IMR-90 (cell line): ENCODE results near the gene WLS. TPM values are rescaled to one million over a fixed set of nuclear protein-coding genes. Genes with fewer than 3 reads are reported as not detected.
"Not testable (repeated sequence)": the region's sequence is repeated elsewhere in the genome, so short reads cannot be mapped to it uniquely, and the experiment has no call there.

Experiments used
- ATAC-seq: fragments of 200-7000 bp; cut with Tn5 transposase; 2 replicates; pipeline ENCODE4 v1.9.1; 2020; ENCODE audit warnings: low read depth, mild to moderate bottlenecking, moderate library complexity
- BruUV-seq: library from RNA; stranded (reverse); fragments of 400-500 nt; replicated peaks from 2 replicates; lab custom pipeline; 2021; lab: Mats Ljungman, UMichigan
- CTCF ChIA-PET: fragments of 300-600 bp; formaldehyde crosslinking; extraction: SDS; loops from one replicate; lab custom pipeline; 2021; ENCODE audit warnings: antibody characterized with exemption; lab: Yijun Ruan, JAX
- POLR2A ChIA-PET: fragments of 300-600 bp; sonication (Branson Sonifier 250); formaldehyde crosslinking; loops from one replicate; lab custom pipeline; 2022; ENCODE audit warnings: antibody characterized with exemption; ENCODE audit not compliant: unreplicated experiment; lab: Charles Lee
- DNase-seq: peaks from one replicate; pipeline ENCODE4 v3.0.0; 2013
- H2AFZ ChIP-seq: replicated peaks from 2 replicates; pipeline ENCODE3; 2013; ENCODE audit warnings: low read length, mild to moderate bottlenecking; ENCODE audit not compliant: poor library complexity
- H2AK5ac ChIP-seq: 2 replicates; pipeline ENCODE4 v1.6.1; 2013; ENCODE audit warnings: low read depth, low read length, inconsistent platforms
- H2AK9ac ChIP-seq: replicated peaks from 2 replicates; pipeline ENCODE3; 2013; ENCODE audit warnings: mild to moderate bottlenecking, low read depth, low read length, moderate library complexity; ENCODE audit not compliant: poor library complexity
- H2BK120ac ChIP-seq: 2 replicates; pipeline ENCODE4 v1.6.1; 2013; ENCODE audit warnings: low read depth, low read length, inconsistent platforms
- H2BK15ac ChIP-seq: 3 replicates; pipeline ENCODE4 v1.6.1; 2013; ENCODE audit warnings: low read depth, low read length, inconsistent platforms
- H2BK20ac ChIP-seq: 2 replicates; pipeline ENCODE4 v1.6.1; 2013; ENCODE audit warnings: low read depth, mild to moderate bottlenecking, inconsistent platforms, low read length, moderate library complexity
- H2BK5ac ChIP-seq: 2 replicates; pipeline ENCODE4 v1.6.1; 2013; ENCODE audit warnings: mild to moderate bottlenecking, low read depth, low read length, inconsistent platforms; ENCODE audit not compliant: poor library complexity, severe bottlenecking
- H3K14ac ChIP-seq: replicated peaks from 2 replicates; pipeline ENCODE4 v1.6.1; 2013; ENCODE audit warnings: low read depth, low read length, inconsistent platforms
- H3K18ac ChIP-seq: 2 replicates; pipeline ENCODE4 v1.6.1; 2013; ENCODE audit warnings: low read depth, low read length, control low read depth
- H3K23ac ChIP-seq: 2 replicates; pipeline ENCODE4 v1.6.1; 2013; ENCODE audit warnings: low read depth, low read length, inconsistent platforms
- H3K27ac ChIP-seq: 2 replicates; pipeline ENCODE4 v1.5.1; 2013; ENCODE audit warnings: mild to moderate bottlenecking, control low read depth, low read length; ENCODE audit not compliant: insufficient read depth
- H3K27me3 ChIP-seq: 2 replicates; pipeline ENCODE4 v1.6.1; 2013; ENCODE audit warnings: low read length; ENCODE audit not compliant: control insufficient read depth, insufficient read depth
- H3K36me3 ChIP-seq: 2 replicates; pipeline ENCODE4 v1.6.1; 2013; ENCODE audit warnings: low read length, mixed read lengths; ENCODE audit not compliant: control insufficient read depth, insufficient read depth
- H3K4ac ChIP-seq: 2 replicates; pipeline ENCODE4 v1.6.1; 2013; ENCODE audit warnings: low read depth, low read length, inconsistent platforms
- H3K4me1 ChIP-seq: 2 replicates; pipeline ENCODE4 v1.6.1; 2013; ENCODE audit warnings: low read length, mixed read lengths; ENCODE audit not compliant: control insufficient read depth, insufficient read depth
- H3K4me2 ChIP-seq: 2 replicates; pipeline ENCODE4 v1.6.1; 2013; ENCODE audit warnings: low read depth, mild to moderate bottlenecking, control low read depth, low read length, moderate library complexity
- H3K4me3 ChIP-seq: 2 replicates; pipeline ENCODE4 v1.5.1; 2013; ENCODE audit warnings: low read depth, mild to moderate bottlenecking, control low read depth, low read length, moderate library complexity; ENCODE audit not compliant: insufficient read depth
- H3K56ac ChIP-seq: 2 replicates; pipeline ENCODE4 v1.6.1; 2013; ENCODE audit warnings: low read length, inconsistent platforms; ENCODE audit not compliant: insufficient read depth; ENCODE audit errors: extremely low read depth
- H3K79me1 ChIP-seq, 2 experiments: 2 replicates each; pipeline ENCODE4 v1.6.1; 2013; ENCODE audit warnings: low read length in 2 of 2, inconsistent platforms in 1 of 2, low read depth in 1 of 2
- H3K9ac ChIP-seq: 2 replicates; pipeline ENCODE4 v1.6.1; 2013; ENCODE audit warnings: low read depth, low read length, control low read depth
- H3K9me1 ChIP-seq: 2 replicates; pipeline ENCODE4 v1.6.1; 2013; ENCODE audit warnings: low read length, inconsistent platforms; ENCODE audit not compliant: insufficient read depth
- H3K9me3 ChIP-seq: 2 replicates; pipeline ENCODE4 v1.6.1; 2013; ENCODE audit warnings: low read length; ENCODE audit not compliant: control insufficient read depth, insufficient read depth
- H4K20me1 ChIP-seq: 2 replicates; pipeline ENCODE4 v1.6.1; 2013; ENCODE audit warnings: low read length, inconsistent platforms; ENCODE audit not compliant: insufficient read depth
- H4K5ac ChIP-seq: 2 replicates; pipeline ENCODE4 v1.6.1; 2013; ENCODE audit warnings: mild to moderate bottlenecking, low read depth, low read length, control low read depth
- H4K8ac ChIP-seq, 2 experiments: 2 replicates each; pipeline ENCODE4 v1.6.1; 2013; ENCODE audit warnings: low read depth in 2 of 2, low read length in 2 of 2, control low read depth in 1 of 2, inconsistent platforms in 1 of 2
- H4K91ac ChIP-seq: 2 replicates; pipeline ENCODE4 v1.6.1; 2013; ENCODE audit warnings: low read depth, low read length, inconsistent platforms; ENCODE audit not compliant: insufficient read depth
- BHLHE40 ChIP-seq: fragments of 150-350 bp; IDR thresholded peaks from 2 replicates; pipeline ENCODE4 v1.6.1; 2016; ENCODE audit warnings: mild to moderate bottlenecking, low read depth, low read length
- MAFK ChIP-seq: IDR thresholded peaks from 2 replicates; pipeline ENCODE4 v1.6.1; 2012; ENCODE audit warnings: low read depth, low read length, improper control_type of control experiment
- WGBS, 2 experiments: methylation state at CpG; one replicate each; pipeline versions ENCODE4 v1.1.5 to v1.1.7; 2013; ENCODE audit warnings: missing lambda C conversion rate in 2 of 2; ENCODE audit not compliant: insufficient read length in 1 of 2; ENCODE audit errors: extremely low coverage in 2 of 2; 5-methylcytosine and 5-hydroxymethylcytosine counted together
- dilution Hi-C: fragments of 300-500 bp; cut with HindIII; formaldehyde crosslinking; loops from one replicate; pipeline ENCODE4 v1.14.3; 2018; ENCODE audit warnings: low sequenced_read_pairs; ENCODE audit not compliant: unreplicated experiment
- in situ Hi-C: fragments of 300-500 bp; cut with MboI; formaldehyde crosslinking; loops from 3 replicates; pipeline ENCODE4 v1.14.3; 2019; ENCODE audit warnings: low sequenced_read_pairs, inconsistent platforms, mixed read lengths
- intact Hi-C: fragments of 100-400 bp; cut with micrococcal nuclease; formaldehyde crosslinking; loops from 2 replicates; pipeline ENCODE4 v1.10.0; 2022
- polyA plus RNA-seq, 3 experiments: library from polyadenylated mRNA; depleted of rRNA; stranded (reverse); fragments of >200 nt; gene quantifications; 2 replicates each; pipeline ENCODE4 v1.2.3, GENCODE V29; 2012; ENCODE audit warnings: low replicate concordance in 1 of 3
- total RNA-seq: library from RNA; depleted of rRNA; stranded (reverse); fragments of >200 nt; gene quantifications from 2 replicates; pipeline ENCODE4 v1.2.3, GENCODE V29; 2012

Gene WLS
- total and polyA plus RNA-seq, 2 of the 4 experiments (the other 2 are of a cell fraction): 152 to 157 TPM

- BruUV-seq: no TSS peak
- Histone ChIP-seq H3K18ac (no peak overlapping the region), H2BK120ac (no peak overlapping the region), H4K5ac (no peak overlapping the region), H3K4me1 (peaks cover 3% of the 10 kb centered on the region), H3K9ac (no peak overlapping the region), H3K36me3 (no peaks in the 10 kb centered on the region), H3K56ac (no peak overlapping the region), H3K9me1 (no peaks in the 10 kb centered on the region), H3K14ac (no peak overlapping the region), H3K9me3 (no peaks in the 10 kb centered on the region), H2AFZ (no peak overlapping the region), H3K4ac (no peak overlapping the region), H4K20me1 (no peaks in the 10 kb centered on the region), H3K23ac (no peak overlapping the region), H3K4me3 (no peak overlapping the region), H3K27me3 (no peaks in the 10 kb centered on the region), H4K8ac (no peak overlapping the region), H3K27ac (no peak overlapping the region), H2AK9ac (no peak overlapping the region), H3K4me2 (no peak overlapping the region), H4K91ac (0 out of 2 replicates have a peak overlapping the region, but pooled peaks have one; percentile 24), H2BK5ac (no peak overlapping the region), H2BK15ac (no peak overlapping the region), H3K79me1 (no peaks in the 10 kb centered on the region), H2BK20ac (no peak overlapping the region), H2AK5ac (no peak overlapping the region)
- TF ChIP-seq MAFK: no peak
- TF ChIP-seq BHLHE40: peak; percentile 30; the same call in 1 of the 2 replicates
- WGBS, 2 experiments: 67% methylated on average over 1 of the region's 4 CpGs; no CpG with 5 or more reads in 1 of the 2 experiments
- POLR2A ChIA-PET: no interaction called here
- DNase-seq: no peak
- dilution Hi-C loops: no loop called here
- intact Hi-C loops: no loop called here
- CTCF ChIA-PET: interaction anchor here (0.6 kb wide), 1 partner anchor 73 kb away, joined by 3 read pairs; no protein-coding TSS in a partner anchor
- no peak for ATAC-seq
- in situ Hi-C loops: no loop called here
Observed at GRCh38 chr1:68268896-68269483, 36.7 kb upstream of the WLS start.

- H3K4ac ChIP-seq, POLR2A ChIA-PET: not testable (repeated sequence)
Observed at GRCh38 chr1:68256824-68257223, 24.5 kb upstream of the WLS start.

More at GRCh38 chr1:68256824-68257223, 24.5 kb upstream of the WLS start:
- WGBS, 2 experiments: no CpG with 5 or more reads among the region's 5 CpGs
- in situ Hi-C loops, H3K27me3 ChIP-seq, H3K4me3 ChIP-seq, H3K4me1 ChIP-seq, H2AFZ ChIP-seq, H3K56ac ChIP-seq, dilution Hi-C loops, H3K18ac ChIP-seq, H2BK120ac ChIP-seq, H2BK20ac ChIP-seq, DNase-seq, H3K36me3 ChIP-seq, H2BK15ac ChIP-seq, ATAC-seq, H2AK9ac ChIP-seq, H4K91ac ChIP-seq, H3K27ac ChIP-seq, H4K5ac ChIP-seq, BruUV-seq, H2BK5ac ChIP-seq, CTCF ChIA-PET, H2AK5ac ChIP-seq, H3K23ac ChIP-seq, H3K9me3 ChIP-seq, H4K8ac ChIP-seq, H3K9ac ChIP-seq, H3K4me2 ChIP-seq, H3K14ac ChIP-seq, H3K79me1 ChIP-seq, H4K20me1 ChIP-seq, H3K9me1 ChIP-seq: not testable (repeated sequence)
- intact Hi-C loops: loop anchor here (5.0 kb wide), 1 partner anchor 550 kb away; no protein-coding TSS in a partner anchor
